SK-N-SH (cell line): Measurements from ENCODE around the gene LYSMD4. TPM values are rescaled to one million over a fixed set of nuclear protein-coding genes. Genes with fewer than 3 reads are reported as not detected.

Source experiments
- CTCF ChIA-PET: fragments of 300-600, 350-600 bp; formaldehyde crosslinking; extraction: SDS; loops from one replicate; lab custom pipeline; 2021; lab: Yijun Ruan, JAX
- POLR2A ChIA-PET: fragments of 350-600 bp; sonication (Branson Sonifier 250); formaldehyde crosslinking; extraction: SDS; loops from one replicate; lab custom pipeline; 2020; ENCODE audit warnings: antibody characterized with exemption, inconsistent platforms; lab: Yijun Ruan, JAX
- DNase-seq: peaks from one replicate; pipeline ENCODE4 v3.0.0; 2012
- H2AFZ ChIP-seq: fragments of 200-600 bp; sonication (generic); 2 replicates; pipeline ENCODE4 v1.8.1; 2016; ENCODE audit warnings: antibody characterized with exemption, mild to moderate bottlenecking, low read depth
- H3F3A ChIP-seq: fragments of 200-600 bp; sonication (generic); replicated peaks from 2 replicates; pipeline ENCODE3; 2016; ENCODE audit warnings: antibody characterized with exemption, mild to moderate bottlenecking; ENCODE audit not compliant: insufficient read depth
- H3K27ac ChIP-seq, 2 experiments: fragments of 200-500 bp in 1 of 2; fragments of 200-600 bp in 1 of 2; sonication (Bioruptor generic) in 1 of 2; sonication (generic), shearing (Covaris generic) in 1 of 2; 2 replicates each; pipeline versions ENCODE4 v1.5.1 to v1.6.1; 2014 to 2016; ENCODE audit warnings: low read depth in 2 of 2, inconsistent platforms in 1 of 2, low read length in 1 of 2, mild to moderate bottlenecking in 1 of 2, mixed read lengths in 1 of 2
- H3K27me3 ChIP-seq: fragments of 200-600 bp; sonication (generic), shearing (Covaris generic); 2 replicates; pipeline ENCODE4 v1.6.1; 2016; ENCODE audit warnings: mixed run types; ENCODE audit not compliant: insufficient read depth
- H3K36me3 ChIP-seq, 2 experiments: fragments of 200-500 bp in 1 of 2; fragments of 200-600 bp in 1 of 2; sonication (Bioruptor generic) in 1 of 2; sonication (generic) in 1 of 2; replicated peaks in 1 of 2; 2 replicates each; pipeline versions ENCODE3 to v1.5.1; 2014 to 2016; ENCODE audit warnings: low read length in 1 of 2, mild to moderate bottlenecking in 1 of 2; ENCODE audit not compliant: insufficient read depth in 2 of 2, control insufficient read depth in 1 of 2
- H3K4me1 ChIP-seq, 2 experiments: fragments of 200-500 bp in 1 of 2; fragments of 200-600 bp in 1 of 2; sonication (Bioruptor generic) in 1 of 2; sonication (generic), shearing (Covaris generic) in 1 of 2; 2 replicates each; pipeline versions ENCODE4 v1.5.1 to v1.6.1; 2014 to 2016; ENCODE audit warnings: low read depth in 1 of 2, low read length in 1 of 2, mixed run types in 1 of 2; ENCODE audit not compliant: insufficient read depth in 2 of 2, control insufficient read depth in 1 of 2
- H3K4me2 ChIP-seq: fragments of 200-600 bp; sonication (generic), shearing (Covaris generic); 2 replicates; pipeline ENCODE4 v1.6.1; 2017; ENCODE audit warnings: mixed run types
- H3K4me3 ChIP-seq, 2 experiments: fragments of 200-500 bp in 1 of 2; fragments of 200-600 bp in 1 of 2; sonication (Bioruptor generic) in 1 of 2; sonication (generic), shearing (Covaris generic) in 1 of 2; 2 replicates each; pipeline versions ENCODE4 v1.5.1 to v1.8.1; 2014 to 2016; ENCODE audit warnings: low read depth in 2 of 2, inconsistent platforms in 1 of 2, low read length in 1 of 2, mild to moderate bottlenecking in 1 of 2, mixed read lengths in 1 of 2, moderate library complexity in 1 of 2
- H3K79me2 ChIP-seq: fragments of 200-600 bp; sonication (generic); 2 replicates; pipeline ENCODE4 v1.8.1; 2017; ENCODE audit warnings: mild to moderate bottlenecking; ENCODE audit not compliant: insufficient read depth
- H3K9ac ChIP-seq: fragments of 200-600 bp; sonication (generic); 2 replicates; pipeline ENCODE4 v1.6.1; 2017; ENCODE audit warnings: mixed run types
- H3K9me2 ChIP-seq: fragments of 200-600 bp; sonication (generic); 2 replicates; pipeline ENCODE4 v1.6.1; 2017; ENCODE audit warnings: mixed run types
- H3K9me3 ChIP-seq: fragments of 200-600 bp; sonication (generic); 2 replicates; pipeline ENCODE4 v1.6.1; 2017; ENCODE audit warnings: mixed run types, mild to moderate bottlenecking, moderate library complexity
- H4K20me1 ChIP-seq: fragments of 200-600 bp; sonication (generic); 2 replicates; pipeline ENCODE4 v1.6.1; 2017; ENCODE audit warnings: mild to moderate bottlenecking, mixed run types; ENCODE audit not compliant: insufficient read depth
- CHD2 ChIP-seq: fragments of 150-350 bp; IDR thresholded peaks from 2 replicates; pipeline ENCODE4 v1.6.1; 2018; ENCODE audit warnings: low read length; ENCODE audit not compliant: partially characterized antibody
- CTCF ChIP-seq: fragments of 200-600 bp; sonication (generic); IDR thresholded peaks from 2 replicates; pipeline ENCODE4 v1.6.1; 2017; ENCODE audit warnings: antibody characterized with exemption, mild to moderate bottlenecking, moderate library complexity
- EP300 ChIP-seq, 2 experiments: IDR thresholded peaks; 2 replicates each; pipeline versions ENCODE4 v1.4.0 to v1.6.1; 2012; ENCODE audit warnings: borderline replicate concordance in 1 of 2, low read depth in 1 of 2, low read length in 1 of 2
- EZH2phosphoT487 ChIP-seq: fragments of 200-600 bp; sonication (generic); IDR thresholded peaks from 2 replicates; pipeline ENCODE4 v1.6.1; 2017; ENCODE audit warnings: low read depth, mixed run types, mild to moderate bottlenecking, antibody characterized with exemption, moderate library complexity, borderline replicate concordance
- FOSL2 ChIP-seq: IDR thresholded peaks from 2 replicates; pipeline ENCODE4 v1.4.0; 2012; ENCODE audit warnings: low read depth, mild to moderate bottlenecking, moderate library complexity, borderline replicate concordance
- FOXJ3 ChIP-seq: sonication (generic); formaldehyde crosslinking; IDR thresholded peaks from 2 replicates; pipeline ENCODE4 v1.5.1; 2020; ENCODE audit warnings: mild to moderate bottlenecking, missing genetic modification reagents
- FOXM1 ChIP-seq: IDR thresholded peaks from 2 replicates; pipeline ENCODE4 v1.4.0; 2012; ENCODE audit warnings: low read depth, mild to moderate bottlenecking
- IRF3 ChIP-seq: fragments of 150-350 bp; IDR thresholded peaks from 2 replicates; pipeline ENCODE4 v1.6.1; 2016; ENCODE audit warnings: mild to moderate bottlenecking, low read depth, low read length
- JUND ChIP-seq: IDR thresholded peaks from 2 replicates; pipeline ENCODE4 v1.4.0; 2012
- MAX ChIP-seq: IDR thresholded peaks from 2 replicates; pipeline ENCODE4 v1.4.0; 2012; ENCODE audit warnings: low read depth
- MEF2A ChIP-seq: IDR thresholded peaks from 2 replicates; pipeline ENCODE4 v1.4.0; 2012; ENCODE audit warnings: low read depth, borderline replicate concordance
- NFIC ChIP-seq: IDR thresholded peaks from 2 replicates; pipeline ENCODE4 v1.4.0; 2012; ENCODE audit warnings: borderline replicate concordance
- PBX3 ChIP-seq: IDR thresholded peaks from 2 replicates; pipeline ENCODE4; 2012
- RCOR1 ChIP-seq: fragments of 150-350 bp; IDR thresholded peaks from 2 replicates; pipeline ENCODE4 v1.6.1; 2017; ENCODE audit warnings: antibody characterized with exemption, low read length
- REST ChIP-seq: IDR thresholded peaks from 2 replicates; pipeline ENCODE4 v1.6.1; 2012; ENCODE audit warnings: mild to moderate bottlenecking, low read depth, low read length, moderate library complexity
- RFX5 ChIP-seq: IDR thresholded peaks from 2 replicates; pipeline ENCODE4 v1.6.1; 2012; ENCODE audit warnings: mild to moderate bottlenecking, improper control_type of control experiment, low read length
- RXRA ChIP-seq: IDR thresholded peaks from 2 replicates; pipeline ENCODE4 v1.4.0; 2012; ENCODE audit warnings: low read depth, mild to moderate bottlenecking, borderline replicate concordance
- SIN3A ChIP-seq: IDR thresholded peaks from 2 replicates; pipeline ENCODE4 v1.6.1; 2012; ENCODE audit warnings: low read depth, mild to moderate bottlenecking, low read length, moderate library complexity, borderline replicate concordance
- SMC3 ChIP-seq: IDR thresholded peaks from 2 replicates; pipeline ENCODE4 v1.6.1; 2012; ENCODE audit warnings: low read depth, low read length, improper control_type of control experiment
- WGBS: methylation state at CpG from one replicate; pipeline ENCODE4 v1.1.6; 2017; ENCODE audit warnings: low lambda C conversion rate; 5-methylcytosine and 5-hydroxymethylcytosine counted together
- polyA plus RNA-seq, 3 experiments: library from polyadenylated mRNA; depleted of rRNA; stranded (reverse); fragments of >200 nt; gene quantifications; 2 replicates each; pipeline ENCODE4 v1.2.3, GENCODE V29; 2012

The LYSMD4 gene
- polyA plus RNA-seq, 1 of the 3 experiments (the other 2 are of a cell fraction) = 6.1 TPM

- peaks cover 19 to 33% of the 10 kb centered on the region in 2 experiments for H3K4me1 ChIP-seq
- H3F3A ChIP-seq = peaks cover 17% of the 10 kb centered on the region
- H3K36me3 ChIP-seq = peaks cover 15 to 25% of the 10 kb centered on the region in 2 experiments
- no peaks in the 10 kb centered on the region for H3K79me2 ChIP-seq
- no peaks in the 10 kb centered on the region for H3K27me3 ChIP-seq
- H2AFZ ChIP-seq = no peak overlapping the region
- H3K9ac ChIP-seq = no peak overlapping the region
- no peak for DNase-seq
- H3K27ac ChIP-seq = no peak overlapping the region; a peak in 1 of 4 replicates
- 92% methylated on average over 10 of the region's 10 CpGs for WGBS
- ChIA-PET POLR2A (no interaction called here), CTCF (interaction anchor here (1.0 to 1.8 kb wide), 4 partner anchors 49 to 434 kb away, joined by 3 to 9 read pairs (median 6); no protein-coding TSS in a partner anchor)
- H3K4me3 ChIP-seq = no peak overlapping the region
- H3K9me2 ChIP-seq = no peaks in the 10 kb centered on the region
- H4K20me1 ChIP-seq = 0 out of 2 replicates have a peak, but pooled peaks cover 3% of the 10 kb centered on the region
- TF ChIP-seq REST (no peak), RXRA (no peak), IRF3 (no peak), JUND (no peak), SMC3 (no peak), FOXJ3 (CRISPR knock-in tag) (no peak), FOSL2 (no peak), CHD2 (no peak), EZH2phosphoT487 (no peak), PBX3 (no peak), RCOR1 (no peak), CTCF (no peak), SIN3A (no peak), MAX (no peak), FOXM1 (no peak), RFX5 (no peak), EP300 (IDR thresholded peaks at IDR 0.05; ENCODE audit: borderline replicate concordance in 1 of 2, low read depth in 1 of 2, low read length in 1 of 2) (no peak), NFIC (no peak), MEF2A (no peak)
- H3K4me2 ChIP-seq = no peak overlapping the region
- no peaks in the 10 kb centered on the region for H3K9me3 ChIP-seq
Measured at GRCh38 chr15:99706557-99707303, 26.5 kb downstream of the LYSMD4 start.
